Measurements from ENCODE around the gene CCDC192.

GRCh38 chr5:127718181-127718580, 15.0 kb downstream of the CCDC192 start:
- TF ChIP-seq CTCF (IDR thresholded peaks at IDR 0.05) (no peak), POLR2A (IDR thresholded peaks at IDR 0.05) (no peak)

Data from tibial nerve (tissue), 3 donors.